Panc1 (cell line): ENCODE measurements around the gene CISTR.
"Not testable (repeated sequence)": the region's sequence is repeated elsewhere in the genome, so short reads cannot be mapped to it uniquely, and the experiment has no call there.

Source experiments
- CTCF ChIP-seq: fragments of 450-650 bp; IDR thresholded peaks from 2 replicates; pipeline ENCODE4 v1.5.1; 2017; ENCODE audit warnings: mild to moderate bottlenecking
- TCF7L2 ChIP-seq: IDR thresholded peaks from 2 replicates; pipeline ENCODE4 v1.6.1; 2011; ENCODE audit warnings: mild to moderate bottlenecking, low read depth, low read length, inconsistent platforms

DNA sequence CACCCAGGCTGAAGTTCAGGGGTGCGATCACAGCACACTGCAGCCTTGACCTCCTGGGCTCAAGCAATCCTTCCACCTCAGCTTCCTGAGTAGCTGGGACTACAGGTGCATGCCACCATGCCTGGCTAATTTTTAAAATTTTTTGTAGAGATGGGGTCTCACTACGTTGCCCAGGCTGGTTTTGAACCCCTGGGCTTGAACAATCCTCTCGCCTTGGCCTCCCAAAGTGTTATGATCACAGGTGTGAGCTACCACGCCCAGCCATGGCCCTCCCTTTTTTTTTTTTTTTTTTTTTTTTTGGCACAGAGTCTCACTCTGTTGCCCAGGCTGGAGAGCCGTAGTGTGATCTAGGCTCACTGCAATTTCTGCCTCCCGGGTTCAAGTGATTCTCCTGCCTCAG lies 33.2 kb downstream of the CISTR start:
- not testable (repeated sequence) for TF ChIP-seq CTCF, TCF7L2
